ENCODE measurements around the gene CTDP1. TPM values are rescaled to one million over a fixed set of nuclear protein-coding genes. Genes with fewer than 3 reads are reported as not detected.

Gene CTDP1
- total RNA-seq, 2 donors from 2014 or later = 8.8 to 21.8 TPM

GRCh38 chr18:79713341-79713740 lies 33.7 kb downstream of the CTDP1 start:
- ATAC-seq (no peak), DNase-seq (no peak)
- WGBS, 2 donors = 93 to 96% methylated on average over 11 of the region's 11 CpGs
- Histone ChIP-seq H3K36me3 (replicated peaks in 1 of 2; ENCODE audit: insufficient read depth in 1 of 2, low read depth in 2 of 2) (peaks cover 0 to 23% of the 10 kb centered on the region in 2 donors), H3K4me3 (no peak overlapping the region), H3K27me3 (no peaks in the 10 kb centered on the region), H3K9me3 (no peaks in the 10 kb centered on the region), H3K4me1 (no peaks in the 10 kb centered on the region), H3K27ac (no peak overlapping the region)
- TF ChIP-seq POLR2A (IDR thresholded peaks at IDR 0.05) = no peak
- TF ChIP-seq, protein P1, sequence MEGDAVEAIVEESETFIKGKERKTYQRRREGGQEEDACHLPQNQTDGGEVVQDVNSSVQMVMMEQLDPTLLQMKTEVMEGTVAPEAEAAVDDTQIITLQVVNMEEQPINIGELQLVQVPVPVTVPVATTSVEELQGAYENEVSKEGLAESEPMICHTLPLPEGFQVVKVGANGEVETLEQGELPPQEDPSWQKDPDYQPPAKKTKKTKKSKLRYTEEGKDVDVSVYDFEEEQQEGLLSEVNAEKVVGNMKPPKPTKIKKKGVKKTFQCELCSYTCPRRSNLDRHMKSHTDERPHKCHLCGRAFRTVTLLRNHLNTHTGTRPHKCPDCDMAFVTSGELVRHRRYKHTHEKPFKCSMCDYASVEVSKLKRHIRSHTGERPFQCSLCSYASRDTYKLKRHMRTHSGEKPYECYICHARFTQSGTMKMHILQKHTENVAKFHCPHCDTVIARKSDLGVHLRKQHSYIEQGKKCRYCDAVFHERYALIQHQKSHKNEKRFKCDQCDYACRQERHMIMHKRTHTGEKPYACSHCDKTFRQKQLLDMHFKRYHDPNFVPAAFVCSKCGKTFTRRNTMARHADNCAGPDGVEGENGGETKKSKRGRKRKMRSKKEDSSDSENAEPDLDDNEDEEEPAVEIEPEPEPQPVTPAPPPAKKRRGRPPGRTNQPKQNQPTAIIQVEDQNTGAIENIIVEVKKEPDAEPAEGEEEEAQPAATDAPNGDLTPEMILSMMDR (IDR thresholded peaks at IDR 0.05) = no peak
- intact Hi-C loops (cut with DNase I) = no loop called here

- no peak for ATAC-seq
- Histone ChIP-seq H3K4me1 (no peaks in the 10 kb centered on the region), H3K36me3 (replicated peaks in 1 of 2; ENCODE audit: insufficient read depth in 1 of 2, low read depth in 2 of 2) (peaks cover 0 to 29% of the 10 kb centered on the region in 2 donors), H3K27me3 (no peaks in the 10 kb centered on the region), H3K4me3 (no peak overlapping the region), H3K27ac (no peak overlapping the region), H3K9me3 (no peaks in the 10 kb centered on the region)
- TF ChIP-seq POLR2A (IDR thresholded peaks at IDR 0.05) = no peak
- TF ChIP-seq, protein P1 (IDR thresholded peaks at IDR 0.05) = no peak
- no peak for DNase-seq
- intact Hi-C loops (cut with DNase I) = no loop called here
- WGBS, 2 donors = 90 to 94% methylated on average over 30 to 38 of the region's 47 CpGs
These were observed 35.1 kb downstream of the CTDP1 start for GRCh38 chr18:79714531-79715240.

- no peak for TF ChIP-seq POLR2A (IDR thresholded peaks at IDR 0.05)
- TF ChIP-seq, protein P1 (IDR thresholded peaks at IDR 0.05) = no peak
- no peak for ATAC-seq
- H3K4me3 ChIP-seq = no peak overlapping the region
- H3K27me3 ChIP-seq = no peaks in the 10 kb centered on the region
- no peak overlapping the region for H3K27ac ChIP-seq
- intact Hi-C loops (cut with DNase I) = no loop called here
- peaks cover 0 to 29% of the 10 kb centered on the region in 2 donors for H3K36me3 ChIP-seq (replicated peaks in 1 of 2; ENCODE audit: insufficient read depth in 1 of 2, low read depth in 2 of 2)
- WGBS, 2 donors = 97 to 99% methylated on average over 24 to 26 of the region's 26 CpGs
- no peaks in the 10 kb centered on the region for H3K9me3 ChIP-seq
- no peaks in the 10 kb centered on the region for H3K4me1 ChIP-seq
- no peak for DNase-seq
These were observed 35.7 kb downstream of the CTDP1 start for GRCh38 chr18:79715280-79715679.

DNA sequence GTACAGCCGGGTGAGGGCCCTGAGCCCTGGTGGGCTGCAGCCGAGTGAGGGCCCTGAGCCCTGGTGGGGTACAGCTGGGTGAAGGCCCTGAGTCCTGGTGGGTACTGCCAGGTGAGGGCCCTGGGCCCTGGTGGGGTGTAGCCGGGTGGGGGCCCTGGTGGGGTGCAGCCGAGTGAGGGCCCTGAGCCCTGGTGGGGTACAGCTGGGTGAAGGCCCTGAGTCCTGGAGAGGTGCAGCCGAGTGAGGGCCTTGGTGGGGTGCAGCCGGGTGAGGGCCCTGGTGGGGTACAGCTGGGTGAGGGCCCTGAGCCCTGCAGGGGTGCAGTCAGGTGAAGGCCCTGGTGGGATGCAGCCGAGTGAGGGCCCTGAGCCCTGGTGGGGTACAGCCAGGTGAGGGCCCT lies 37.5 kb downstream of the CTDP1 start:
- DNase-seq = no peak
- 91 to 100% methylated on average over 2 to 7 of the region's 7 CpGs for WGBS, 2 donors
- Histone ChIP-seq H3K9me3 (no peaks in the 10 kb centered on the region), H3K27me3 (no peaks in the 10 kb centered on the region), H3K4me3 (no peak overlapping the region), H3K27ac (no peak overlapping the region), H3K4me1 (no peaks in the 10 kb centered on the region), H3K36me3 (replicated peaks in 1 of 2; ENCODE audit: insufficient read depth in 1 of 2, low read depth in 2 of 2) (peaks cover 0 to 36% of the 10 kb centered on the region in 2 donors)
- TF ChIP-seq, protein P1 (IDR thresholded peaks at IDR 0.05) = no peak
- no peak for TF ChIP-seq POLR2A (IDR thresholded peaks at IDR 0.05)
- ATAC-seq = no peak
- intact Hi-C loops (cut with DNase I) = no loop called here

DNA sequence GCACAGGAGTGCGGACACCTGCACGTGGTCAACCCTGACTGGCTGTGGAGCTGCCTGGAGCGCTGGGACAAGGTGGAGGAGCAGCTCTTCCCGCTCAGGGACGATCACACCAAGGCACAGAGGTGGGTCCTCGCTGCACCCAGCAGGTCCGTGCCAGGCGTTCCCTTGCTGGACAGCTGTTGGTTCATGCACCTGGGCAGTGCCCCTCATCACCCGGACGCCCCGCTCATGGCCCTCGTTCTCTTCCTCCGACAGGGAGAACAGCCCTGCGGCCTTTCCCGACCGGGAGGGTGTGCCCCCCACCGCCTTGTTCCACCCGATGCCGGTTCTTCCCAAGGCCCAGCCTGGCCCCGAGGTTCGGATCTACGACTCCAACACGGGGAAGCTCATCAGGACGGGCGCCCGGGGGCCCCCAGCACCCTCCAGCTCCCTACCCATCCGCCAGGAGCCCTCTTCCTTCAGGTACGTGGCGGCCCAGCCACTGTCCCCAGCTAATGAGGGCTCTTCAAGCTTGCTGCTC lies 38.0 kb downstream of the CTDP1 start:
- 92 to 97% methylated on average over 19 to 29 of the region's 29 CpGs for WGBS, 2 donors
- TF ChIP-seq POLR2A (IDR thresholded peaks at IDR 0.05) = no peak
- intact Hi-C loops (cut with DNase I) = no loop called here
- ATAC-seq (no peak), DNase-seq (no peak)
- no peak overlapping the region for H3K4me3 ChIP-seq
- no peaks in the 10 kb centered on the region for H3K4me1 ChIP-seq
- H3K9me3 ChIP-seq = no peaks in the 10 kb centered on the region
- H3K36me3 ChIP-seq (replicated peaks in 1 of 2; ENCODE audit: insufficient read depth in 1 of 2, low read depth in 2 of 2) = peaks cover 0 to 34% of the 10 kb centered on the region in 2 donors
- no peaks in the 10 kb centered on the region for H3K27me3 ChIP-seq
- no peak overlapping the region for H3K27ac ChIP-seq

Measured in body of pancreas (tissue), 4 donors.